Measurements from ENCODE around the gene SUN1.
A peak's percentile ranks its signal among the peaks of the same experiment; 100 is the strongest.
"Not testable (repeated sequence)": the region's sequence is repeated elsewhere in the genome, so short reads cannot be mapped to it uniquely, and the experiment has no call there.

SUN1 gene

DNA sequence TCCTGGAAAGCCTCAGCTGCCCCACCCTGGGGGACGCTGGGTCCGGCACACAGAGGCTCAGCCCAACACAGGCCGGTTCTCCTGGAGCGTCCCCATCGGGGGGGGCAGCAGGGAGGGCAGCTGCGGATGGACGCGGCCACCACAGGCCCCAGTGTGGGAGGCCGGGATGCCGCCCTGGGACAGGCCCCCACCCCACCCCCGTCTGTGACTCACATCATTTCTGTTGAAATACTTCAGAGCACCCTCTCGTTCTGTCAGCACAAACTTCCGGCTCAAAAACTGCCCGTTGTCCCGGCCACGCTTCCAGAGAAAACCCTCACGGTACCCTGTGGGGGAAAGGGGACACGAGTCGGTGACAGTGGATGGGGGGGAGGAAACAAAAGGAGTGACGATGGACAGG is 72.6 kb downstream of the SUN1 start:
- TF ChIP-seq, protein P1, sequence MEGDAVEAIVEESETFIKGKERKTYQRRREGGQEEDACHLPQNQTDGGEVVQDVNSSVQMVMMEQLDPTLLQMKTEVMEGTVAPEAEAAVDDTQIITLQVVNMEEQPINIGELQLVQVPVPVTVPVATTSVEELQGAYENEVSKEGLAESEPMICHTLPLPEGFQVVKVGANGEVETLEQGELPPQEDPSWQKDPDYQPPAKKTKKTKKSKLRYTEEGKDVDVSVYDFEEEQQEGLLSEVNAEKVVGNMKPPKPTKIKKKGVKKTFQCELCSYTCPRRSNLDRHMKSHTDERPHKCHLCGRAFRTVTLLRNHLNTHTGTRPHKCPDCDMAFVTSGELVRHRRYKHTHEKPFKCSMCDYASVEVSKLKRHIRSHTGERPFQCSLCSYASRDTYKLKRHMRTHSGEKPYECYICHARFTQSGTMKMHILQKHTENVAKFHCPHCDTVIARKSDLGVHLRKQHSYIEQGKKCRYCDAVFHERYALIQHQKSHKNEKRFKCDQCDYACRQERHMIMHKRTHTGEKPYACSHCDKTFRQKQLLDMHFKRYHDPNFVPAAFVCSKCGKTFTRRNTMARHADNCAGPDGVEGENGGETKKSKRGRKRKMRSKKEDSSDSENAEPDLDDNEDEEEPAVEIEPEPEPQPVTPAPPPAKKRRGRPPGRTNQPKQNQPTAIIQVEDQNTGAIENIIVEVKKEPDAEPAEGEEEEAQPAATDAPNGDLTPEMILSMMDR (IDR thresholded peaks at IDR 0.05; ENCODE audit: insufficient read depth, missing control alignments) = no peak
- FAIRE-seq (no peak), DNase-seq (ENCODE audit: insufficient read length, low spot score) (no peak)

DNA sequence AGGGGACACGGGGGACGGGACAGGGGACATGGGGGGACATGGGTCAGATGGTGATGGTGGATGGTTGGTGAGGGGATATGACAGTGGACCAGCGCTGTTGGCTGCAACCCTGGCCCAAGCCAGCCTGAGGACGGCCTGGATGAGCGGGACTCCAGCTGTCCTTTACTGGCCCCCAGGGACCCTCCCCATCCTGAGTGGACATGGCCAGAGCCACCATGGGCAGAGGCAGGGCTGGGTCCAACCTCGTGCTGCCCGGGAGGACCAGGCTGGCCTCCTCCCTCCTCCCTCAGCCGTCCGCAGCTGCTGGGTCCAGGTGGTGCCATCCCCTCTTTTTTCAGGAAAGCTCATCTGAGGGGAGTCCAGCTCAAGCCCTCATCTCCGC is 74.5 kb downstream of the SUN1 start:
- FAIRE-seq (no peak), DNase-seq (ENCODE audit: insufficient read length, low spot score) (no peak)
- TF ChIP-seq, protein P1 (IDR thresholded peaks at IDR 0.05; ENCODE audit: insufficient read depth, missing control alignments) = no peak

DNA sequence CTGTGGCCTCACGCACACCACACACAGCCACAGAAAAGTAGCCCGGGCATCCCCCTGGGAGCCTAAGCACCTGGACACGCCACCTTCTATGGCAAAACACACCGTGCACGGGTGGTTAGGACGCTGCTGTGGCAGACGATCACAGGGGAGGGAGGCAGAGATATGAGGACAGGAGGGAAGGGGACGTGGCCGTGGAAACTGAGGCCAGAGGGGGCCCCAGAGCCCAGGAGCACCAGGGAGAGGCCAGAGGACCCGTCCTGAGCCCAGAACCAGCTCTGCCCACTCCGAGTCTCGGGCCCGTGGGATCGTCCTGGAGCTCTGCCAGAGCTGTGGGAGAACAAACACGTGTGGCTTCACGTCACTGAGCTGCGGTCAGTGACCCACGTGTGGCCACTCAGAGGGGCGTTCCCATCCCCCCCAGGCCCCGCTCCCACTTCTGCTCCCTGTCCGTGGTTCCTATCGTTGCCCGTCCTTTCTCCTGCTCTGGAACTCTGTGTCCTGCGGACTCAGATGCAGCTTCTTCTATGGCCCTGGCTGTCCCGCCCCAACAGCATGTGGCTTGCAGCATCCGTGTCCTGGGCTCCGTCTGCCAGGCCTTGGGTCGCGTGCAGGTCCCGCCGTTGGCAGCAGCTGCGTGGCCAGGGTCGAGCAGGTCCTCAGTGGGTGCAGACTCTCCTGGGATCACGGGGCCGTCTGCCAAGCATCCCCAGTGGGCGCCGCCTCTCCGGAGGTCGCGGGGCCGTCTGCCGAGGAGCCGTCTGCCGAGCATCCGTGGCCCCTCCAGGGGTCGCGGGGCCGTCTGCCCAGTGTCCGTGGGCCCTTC is 75.1 kb downstream of the SUN1 start:
- no peak for FAIRE-seq
- TF ChIP-seq, protein P1 (IDR thresholded peaks at IDR 0.05; ENCODE audit: insufficient read depth, missing control alignments) = no peak
- DNase-seq (ENCODE audit: insufficient read length, low spot score) = no peak

DNA sequence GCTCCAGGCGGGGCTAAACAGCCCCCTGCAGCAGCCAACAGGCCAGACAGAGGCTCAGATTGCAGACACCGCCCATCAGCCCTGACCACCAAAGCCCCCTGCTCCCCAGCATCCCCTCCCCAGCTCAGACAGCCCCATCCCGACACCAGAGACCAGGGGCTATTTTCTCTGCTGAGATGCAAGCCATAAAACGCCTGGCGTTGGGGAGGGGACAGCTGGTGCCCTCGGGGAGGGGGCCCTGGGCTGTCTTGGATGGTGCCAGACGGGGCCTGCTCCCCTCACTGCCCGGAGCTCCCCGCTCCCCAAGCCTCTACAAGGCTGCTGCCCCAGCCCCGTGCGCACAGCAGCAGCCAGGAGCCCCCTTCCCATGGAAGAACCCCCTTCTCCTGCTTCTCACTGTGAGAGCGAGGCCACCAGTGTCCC is 75.9 kb downstream of the SUN1 start:
- no peak for DNase-seq (ENCODE audit: insufficient read length, low spot score)
- no peak for FAIRE-seq
- TF ChIP-seq, protein P1 (IDR thresholded peaks at IDR 0.05; ENCODE audit: insufficient read depth, missing control alignments) = no peak

DNA sequence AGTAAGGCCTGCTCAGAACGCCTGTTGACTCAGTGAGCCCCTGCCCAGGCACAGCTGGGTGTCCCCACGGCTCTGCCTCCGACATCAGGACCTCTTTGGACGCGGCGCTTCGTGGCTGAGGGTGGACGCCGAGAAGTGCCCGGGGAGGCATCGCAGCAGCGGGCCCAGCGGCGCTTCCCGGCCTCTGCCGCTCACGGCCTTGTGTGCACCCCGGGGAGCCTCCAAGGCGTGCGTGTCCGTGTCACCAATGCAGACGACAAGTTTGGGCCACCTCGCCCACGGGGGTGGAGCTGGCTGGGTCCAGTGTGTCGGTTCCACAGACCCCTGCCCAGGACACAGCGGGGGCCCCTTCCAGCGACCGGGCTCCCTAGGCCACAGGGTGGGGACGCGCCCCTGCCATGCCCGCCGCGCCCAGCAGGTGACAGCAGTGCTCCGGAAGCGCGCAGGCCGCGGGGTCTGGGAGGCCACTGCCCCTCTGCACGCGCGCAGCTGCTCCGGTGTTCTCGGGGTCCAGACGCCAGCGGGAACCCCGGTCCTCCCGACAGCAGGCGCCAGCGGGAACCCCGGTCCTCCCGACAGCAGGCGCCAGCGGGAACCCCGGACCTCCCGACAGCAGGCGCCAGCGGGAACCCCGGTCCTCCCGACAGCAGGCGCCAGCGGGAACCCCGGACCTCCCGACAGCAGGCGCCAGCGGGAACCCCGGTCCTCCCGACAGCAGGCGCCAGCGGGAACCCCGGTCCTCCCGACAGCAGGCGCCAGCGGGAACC is 76.5 kb downstream of the SUN1 start:
- not testable (repeated sequence) for FAIRE-seq
- TF ChIP-seq, protein P1 (IDR thresholded peaks at IDR 0.05; ENCODE audit: insufficient read depth, missing control alignments) = peak; percentile 73
- peak; percentile 93 for DNase-seq (ENCODE audit: insufficient read length, low spot score)

DNA sequence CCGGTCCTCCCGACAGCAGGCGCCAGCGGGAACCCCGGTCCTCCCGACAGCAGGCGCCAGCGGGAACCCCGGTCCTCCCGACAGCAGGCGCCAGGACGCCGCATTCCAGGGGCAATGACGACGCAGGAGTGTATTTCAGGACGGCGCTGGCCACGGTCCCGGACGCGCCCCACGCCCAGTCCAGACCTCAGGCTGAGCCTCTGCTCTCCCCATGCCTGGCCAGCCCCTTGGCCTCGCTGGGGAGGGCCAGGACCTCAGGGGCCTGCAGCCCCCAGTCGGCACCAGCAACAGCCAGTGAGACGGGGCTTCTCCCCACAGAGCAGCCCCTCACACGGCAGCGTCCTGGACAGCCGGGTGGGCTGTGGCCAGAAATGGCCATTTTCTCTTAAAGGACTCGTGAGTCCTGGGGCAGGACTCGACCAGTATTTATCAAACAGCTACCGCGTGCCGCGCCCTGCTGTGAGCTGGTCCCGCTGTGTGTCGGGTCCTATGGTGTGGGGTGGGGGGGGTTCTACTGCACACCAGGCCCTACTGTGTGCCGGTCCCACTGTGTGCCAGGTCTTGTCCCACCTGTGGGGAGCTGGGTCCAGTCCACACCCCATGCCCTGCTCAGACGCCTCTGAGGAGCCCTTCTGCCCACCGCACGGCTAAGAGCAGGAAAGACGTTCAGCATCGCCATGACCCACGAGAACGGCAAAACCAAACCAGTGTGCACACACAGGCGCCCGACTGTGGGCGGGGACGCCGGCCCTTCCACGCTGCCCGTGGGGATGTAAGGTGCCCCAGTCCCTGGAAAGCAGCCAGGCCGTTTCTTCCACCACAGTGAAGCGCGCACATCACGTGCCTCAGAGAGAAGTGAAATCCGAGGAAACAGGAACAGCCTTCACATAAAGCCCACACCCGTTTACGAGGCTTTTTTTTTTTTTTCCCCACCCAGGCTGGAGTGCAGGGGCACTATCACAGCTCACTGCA is 77.4 kb downstream of the SUN1 start:
- TF ChIP-seq, protein P1 (IDR thresholded peaks at IDR 0.05; ENCODE audit: insufficient read depth, missing control alignments) = no peak
- FAIRE-seq (no peak), DNase-seq (ENCODE audit: insufficient read length, low spot score) (no peak)

All from D721Med (cell line).